Muscle of leg (tissue), 11 donors: ENCODE measurements around the gene ZNF484. TPM values are rescaled to one million over a fixed set of nuclear protein-coding genes. Genes with fewer than 3 reads are reported as not detected.
"Not testable (repeated sequence)": the region's sequence is repeated elsewhere in the genome, so short reads cannot be mapped to it uniquely, and the experiment has no call there.

ENCODE experiments used
- DNase-seq: peaks from one replicate; pipeline ENCODE4 v3.0.0; 2013
- H3K27ac ChIP-seq: one replicate; pipeline ENCODE4 v1.5.1; 2013; ENCODE audit warnings: mild to moderate bottlenecking, low read length, control low read depth
- H3K27me3 ChIP-seq: one replicate; pipeline ENCODE4 v1.6.1; 2013; ENCODE audit warnings: low read length; ENCODE audit not compliant: control insufficient read depth, insufficient read depth
- H3K36me3 ChIP-seq: one replicate; pipeline ENCODE4 v1.6.1; 2013; ENCODE audit warnings: low read length; ENCODE audit not compliant: control insufficient read depth, insufficient read depth
- H3K4me1 ChIP-seq: one replicate; pipeline ENCODE4 v1.6.1; 2013; ENCODE audit warnings: low read length; ENCODE audit not compliant: control insufficient read depth, insufficient read depth
- H3K4me3 ChIP-seq: one replicate; pipeline ENCODE4 v1.5.1; 2013; ENCODE audit warnings: low read length, control low read depth
- H3K9me3 ChIP-seq: replicated peaks from 2 replicates; pipeline ENCODE4 v1.6.1; 2013; ENCODE audit warnings: low read depth, low read length; ENCODE audit not compliant: control insufficient read depth
- WGBS: methylation state at CpG from one replicate; pipeline ENCODE4 v1.1.5; 2013; ENCODE audit warnings: missing lambda C conversion rate; ENCODE audit not compliant: insufficient coverage; 5-methylcytosine and 5-hydroxymethylcytosine counted together
- polyA plus RNA-seq, 8 donors: library from polyadenylated mRNA; unstranded; fragments of 120-200 nt; gene quantifications; one replicate each; pipeline versions ENCODE4 v1.2.1 to v1.2.3, GENCODE V29; 2013; ENCODE audit warnings: inconsistent platforms in 1 of 8, low replicate concordance in 1 of 8; ENCODE audit not compliant: insufficient read length in 8 of 8, insufficient read depth in 1 of 8
- total RNA-seq: library from RNA; stranded (reverse); fragments of 120-200 nt; gene quantifications from one replicate; pipeline ENCODE4 v1.2.4, GENCODE V29; 2013

The ZNF484 gene
- total and polyA plus RNA-seq, 9 donors: 3.4 to 14.5 (median 4.5) TPM

- H3K36me3 ChIP-seq: no peaks in the 10 kb centered on the region
- DNase-seq: no peak
- H3K9me3 ChIP-seq: no peaks in the 10 kb centered on the region
- no peaks in the 10 kb centered on the region for H3K4me1 ChIP-seq
- no peak overlapping the region for H3K4me3 ChIP-seq
- H3K27ac ChIP-seq: no peak overlapping the region
- H3K27me3 ChIP-seq: peaks cover 9% of the 10 kb centered on the region
- no CpG with 5 or more reads among the region's 3 CpGs for WGBS
Observed at GRCh38 chr9:92820964-92821363, 56.9 kb downstream of the ZNF484 start.

- H3K4me3 ChIP-seq, DNase-seq, H3K9me3 ChIP-seq, H3K36me3 ChIP-seq, H3K27ac ChIP-seq, H3K4me1 ChIP-seq: not testable (repeated sequence)
- no CpG with 5 or more reads among the region's 1 CpG for WGBS
- H3K27me3 ChIP-seq: peaks cover 13% of the 10 kb centered on the region
Observed at GRCh38 chr9:92819898-92820297, 57.9 kb downstream of the ZNF484 start.

GRCh38 chr9:92809629-92810326 lies 68.1 kb downstream of the ZNF484 start:
- not testable (repeated sequence) for H3K4me3 ChIP-seq, H3K36me3 ChIP-seq, DNase-seq, H3K9me3 ChIP-seq, H3K27ac ChIP-seq
- Histone ChIP-seq H3K4me1 (peaks cover 19% of the 10 kb centered on the region), H3K27me3 (peaks cover 59% of the 10 kb centered on the region)
- WGBS: 2% methylated on average over 28 of the region's 34 CpGs

GRCh38 chr9:92808726-92809451 lies 68.9 kb downstream of the ZNF484 start:
- peaks cover 66% of the 10 kb centered on the region for H3K27me3 ChIP-seq
- no peaks in the 10 kb centered on the region for H3K36me3 ChIP-seq
- H3K9me3 ChIP-seq: no peaks in the 10 kb centered on the region
- H3K4me1 ChIP-seq: peaks cover 19% of the 10 kb centered on the region
- no peak overlapping the region for H3K4me3 ChIP-seq
- H3K27ac ChIP-seq: no peak overlapping the region
- peak; percentile 85 for DNase-seq
- WGBS: under 1% methylated on average over 60 of the region's 60 CpGs

- DNase-seq: no peak
- no peak overlapping the region for H3K4me3 ChIP-seq
- WGBS: 4% methylated on average over 76 of the region's 76 CpGs
- H3K4me1 ChIP-seq: peaks cover 19% of the 10 kb centered on the region
- no peak overlapping the region for H3K27ac ChIP-seq
- H3K27me3 ChIP-seq: peaks cover 68% of the 10 kb centered on the region
- H3K36me3 ChIP-seq: no peaks in the 10 kb centered on the region
- no peaks in the 10 kb centered on the region for H3K9me3 ChIP-seq
Observed at GRCh38 chr9:92807757-92808725, 69.8 kb downstream of the ZNF484 start.

GRCh38 chr9:92807031-92807756 lies 70.6 kb downstream of the ZNF484 start:
- no peak overlapping the region for H3K27ac ChIP-seq
- H3K4me1 ChIP-seq: peaks cover 19% of the 10 kb centered on the region
- H3K27me3 ChIP-seq: peaks cover 63% of the 10 kb centered on the region
- no peak for DNase-seq
- H3K36me3 ChIP-seq: no peaks in the 10 kb centered on the region
- H3K9me3 ChIP-seq: no peaks in the 10 kb centered on the region
- H3K4me3 ChIP-seq: no peak overlapping the region
- 7% methylated on average over 38 of the region's 44 CpGs for WGBS

GRCh38 chr9:92804727-92805126 lies 73.1 kb downstream of the ZNF484 start:
- H3K27ac ChIP-seq: no peak overlapping the region
- WGBS: 76% methylated on average over 6 of the region's 6 CpGs
- peaks cover 18% of the 10 kb centered on the region for H3K4me1 ChIP-seq
- H3K36me3 ChIP-seq: no peaks in the 10 kb centered on the region
- H3K27me3 ChIP-seq: peaks cover 67% of the 10 kb centered on the region
- no peaks in the 10 kb centered on the region for H3K9me3 ChIP-seq
- no peak overlapping the region for H3K4me3 ChIP-seq
- DNase-seq: no peak

- no peak overlapping the region for H3K4me3 ChIP-seq
- no peaks in the 10 kb centered on the region for H3K4me1 ChIP-seq
- H3K36me3 ChIP-seq: no peaks in the 10 kb centered on the region
- no peak for DNase-seq
- no peaks in the 10 kb centered on the region for H3K9me3 ChIP-seq
- H3K27ac ChIP-seq: no peak overlapping the region
- WGBS: 86% methylated on average over 11 of the region's 11 CpGs
- H3K27me3 ChIP-seq: peaks cover 41% of the 10 kb centered on the region
Observed at GRCh38 chr9:92798358-92798757, 79.5 kb downstream of the ZNF484 start.

GRCh38 chr9:92796337-92796804 lies 81.5 kb downstream of the ZNF484 start:
- H3K27ac ChIP-seq, H3K4me1 ChIP-seq, DNase-seq, H3K9me3 ChIP-seq, H3K4me3 ChIP-seq, H3K36me3 ChIP-seq: not testable (repeated sequence)
- 43% methylated on average over 8 of the region's 9 CpGs for WGBS
- H3K27me3 ChIP-seq: peaks cover 40% of the 10 kb centered on the region
